ENCODE measurements around the gene TAF3.

The TAF3 gene

DNA sequence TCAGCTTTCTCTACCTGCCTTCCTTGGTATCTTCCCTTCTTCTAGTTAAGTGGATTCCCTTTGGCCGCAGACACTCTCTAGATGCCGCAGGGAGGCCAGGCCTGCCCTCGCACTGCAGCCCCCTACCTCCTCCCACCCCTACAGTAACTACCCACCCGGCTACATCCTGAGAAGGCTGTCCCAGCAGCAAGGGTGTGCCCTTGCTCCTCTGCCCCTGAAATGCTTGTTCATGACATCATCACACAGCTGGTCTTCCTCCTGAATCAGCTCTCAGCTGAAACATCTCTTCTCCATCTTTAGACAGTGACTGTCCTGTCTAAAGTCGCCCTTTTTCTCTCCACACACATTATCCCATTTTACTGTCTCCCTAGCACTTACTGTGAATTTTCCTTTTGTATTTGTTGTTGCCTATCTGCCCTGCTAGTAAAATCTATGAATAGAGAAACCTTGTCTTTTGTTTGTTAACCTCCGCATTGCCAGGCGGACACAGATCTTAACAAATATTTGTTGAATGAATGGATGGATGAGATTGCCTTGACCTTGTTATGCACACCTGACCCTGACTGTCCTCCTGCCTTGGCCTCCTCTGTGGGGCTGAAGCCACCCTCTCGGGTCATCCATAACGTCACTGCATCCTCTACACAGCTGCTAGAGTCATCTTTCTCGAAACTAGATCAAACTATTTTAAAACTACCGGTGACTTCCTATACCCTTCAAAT, 127.3 kb downstream of the TAF3 start (continued):
- TF ChIP-seq EGR2 (tag by site-specific recombination; IDR thresholded peaks at IDR 0.05; ENCODE audit: low read depth) (peak; percentile 24; the same call in 1 of the 2 replicates), ZFHX2 (tag by site-specific recombination; conservative IDR thresholded peaks at IDR 0.05) (0 out of 2 replicates have a peak, but pooled peaks have one; percentile 28), ZNF324 (tag by site-specific recombination; IDR thresholded peaks at IDR 0.05) (no peak)
- TF ChIP-seq, protein P1, sequence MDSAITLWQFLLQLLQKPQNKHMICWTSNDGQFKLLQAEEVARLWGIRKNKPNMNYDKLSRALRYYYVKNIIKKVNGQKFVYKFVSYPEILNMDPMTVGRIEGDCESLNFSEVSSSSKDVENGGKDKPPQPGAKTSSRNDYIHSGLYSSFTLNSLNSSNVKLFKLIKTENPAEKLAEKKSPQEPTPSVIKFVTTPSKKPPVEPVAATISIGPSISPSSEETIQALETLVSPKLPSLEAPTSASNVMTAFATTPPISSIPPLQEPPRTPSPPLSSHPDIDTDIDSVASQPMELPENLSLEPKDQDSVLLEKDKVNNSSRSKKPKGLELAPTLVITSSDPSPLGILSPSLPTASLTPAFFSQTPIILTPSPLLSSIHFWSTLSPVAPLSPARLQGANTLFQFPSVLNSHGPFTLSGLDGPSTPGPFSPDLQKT (IDR thresholded peaks at IDR 0.05; ENCODE audit: borderline replicate concordance, low read depth, low read length), result no peak
- TF ChIP-seq, protein P2, sequence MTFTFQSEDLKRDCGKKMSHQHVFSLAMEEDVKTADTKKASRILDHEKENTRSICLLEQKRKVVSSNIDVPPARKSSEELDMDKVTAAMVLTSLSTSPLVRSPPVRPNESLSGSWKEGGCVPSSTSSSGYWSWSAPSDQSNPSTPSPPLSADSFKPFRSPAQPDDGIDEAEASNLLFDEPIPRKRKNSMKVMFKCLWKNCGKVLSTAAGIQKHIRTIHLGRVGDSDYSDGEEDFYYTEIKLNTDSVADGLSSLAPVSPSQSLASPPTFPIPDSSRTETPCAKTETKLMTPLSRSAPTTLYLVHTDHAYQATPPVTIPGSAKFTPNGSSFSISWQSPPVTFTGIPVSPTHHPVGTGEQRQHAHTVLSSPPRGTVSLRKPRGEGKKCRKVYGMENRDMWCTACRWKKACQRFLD (tag by site-specific recombination; IDR thresholded peaks at IDR 0.05), result no peak

DNA sequence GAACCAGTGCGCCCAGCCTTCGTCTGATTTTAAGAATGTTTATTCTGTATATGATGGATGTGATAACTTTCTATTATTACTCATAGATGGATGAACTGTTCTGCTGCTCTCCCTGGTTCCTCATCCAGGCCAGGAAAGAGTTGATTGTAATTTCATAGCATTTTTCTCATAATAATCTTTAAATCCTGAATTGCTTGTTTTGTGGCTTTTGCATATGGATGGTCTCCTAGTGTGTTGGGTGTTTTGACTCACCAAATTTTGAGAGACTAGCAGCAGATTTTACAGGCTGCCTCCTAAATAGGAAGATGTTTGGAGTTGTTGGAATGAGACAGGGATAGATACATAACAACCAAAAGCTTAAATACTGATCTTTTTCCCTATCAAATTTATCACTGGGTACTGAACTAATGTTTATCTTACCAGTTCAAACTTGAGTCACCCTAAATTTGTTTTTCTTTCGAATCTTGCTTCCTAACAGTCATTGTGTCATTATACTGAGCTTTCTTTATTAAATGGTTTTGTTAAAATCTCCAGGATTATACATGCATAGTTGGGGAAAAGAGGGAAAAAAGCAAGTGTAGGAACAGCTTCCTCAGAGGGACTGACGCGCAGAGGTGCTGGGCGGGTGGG, 130.2 kb downstream of the TAF3 start:
- no peaks in the 10 kb centered on the region for H3K36me3 ChIP-seq (ENCODE audit: control insufficient read depth in 2 of 2, insufficient read depth in 1 of 2, low read length in 2 of 2)
- H3K9me3 ChIP-seq (ENCODE audit: control insufficient read depth, insufficient read depth, low read depth, low read length), result no peaks in the 10 kb centered on the region
- H3K27ac ChIP-seq (ENCODE audit: extremely low read depth, low read depth, low read length), result no peak overlapping the region
- ChIA-PET POLR2A (interaction anchor here (0.5 kb wide), 1 partner anchor 79 kb away, joined by 5 read pairs; no protein-coding TSS in a partner anchor), CTCF (interaction anchor here (0.6 kb wide), 4 partner anchors 73 to 932 kb away, joined by 3 to 4 read pairs (median 4); no protein-coding TSS in a partner anchor)
- peaks cover 4% of the 10 kb centered on the region for H3K4me1 ChIP-seq (ENCODE audit: control insufficient read depth, insufficient read depth, low read length)
- no peak overlapping the region for H3K4me3 ChIP-seq (ENCODE audit: low read depth, low read length)
- TF ChIP-seq ZNF670 (tag by site-specific recombination; IDR thresholded peaks at IDR 0.05; ENCODE audit: low read depth) (no peak), ZNF629 (tag by site-specific recombination; IDR thresholded peaks at IDR 0.05) (no peak), SCRT2 (tag by site-specific recombination; IDR thresholded peaks at IDR 0.05) (no peak), ZNF239 (tag by site-specific recombination; IDR thresholded peaks at IDR 0.05) (no peak), PATZ1 (tag by site-specific recombination; IDR thresholded peaks at IDR 0.05) (no peak), ZNF2 (tag by site-specific recombination; IDR thresholded peaks at IDR 0.05) (no peak)
- TF ChIP-seq, protein P3, sequence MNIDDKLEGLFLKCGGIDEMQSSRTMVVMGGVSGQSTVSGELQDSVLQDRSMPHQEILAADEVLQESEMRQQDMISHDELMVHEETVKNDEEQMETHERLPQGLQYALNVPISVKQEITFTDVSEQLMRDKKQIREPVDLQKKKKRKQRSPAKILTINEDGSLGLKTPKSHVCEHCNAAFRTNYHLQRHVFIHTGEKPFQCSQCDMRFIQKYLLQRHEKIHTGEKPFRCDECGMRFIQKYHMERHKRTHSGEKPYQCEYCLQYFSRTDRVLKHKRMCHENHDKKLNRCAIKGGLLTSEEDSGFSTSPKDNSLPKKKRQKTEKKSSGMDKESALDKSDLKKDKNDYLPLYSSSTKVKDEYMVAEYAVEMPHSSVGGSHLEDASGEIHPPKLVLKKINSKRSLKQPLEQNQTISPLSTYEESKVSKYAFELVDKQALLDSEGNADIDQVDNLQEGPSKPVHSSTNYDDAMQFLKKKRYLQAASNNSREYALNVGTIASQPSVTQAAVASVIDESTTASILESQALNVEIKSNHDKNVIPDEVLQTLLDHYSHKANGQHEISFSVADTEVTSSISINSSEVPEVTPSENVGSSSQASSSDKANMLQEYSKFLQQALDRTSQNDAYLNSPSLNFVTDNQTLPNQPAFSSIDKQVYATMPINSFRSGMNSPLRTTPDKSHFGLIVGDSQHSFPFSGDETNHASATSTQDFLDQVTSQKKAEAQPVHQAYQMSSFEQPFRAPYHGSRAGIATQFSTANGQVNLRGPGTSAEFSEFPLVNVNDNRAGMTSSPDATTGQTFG (tag by site-specific recombination; IDR thresholded peaks at IDR 0.05; ENCODE audit: borderline replicate concordance), result no peak

- TF ChIP-seq ZIC2 (tag by site-specific recombination; IDR thresholded peaks at IDR 0.05) (no peak), TRIM28 (IDR thresholded peaks at IDR 0.05; ENCODE audit: borderline replicate concordance, low read length) (peak; percentile 24; the same call in 1 of the 2 replicates), SETDB1 (IDR thresholded peaks at IDR 0.05; ENCODE audit: insufficient read length, low read length) (peak; percentile 36)
- no peak overlapping the region for H3K4me3 ChIP-seq (ENCODE audit: low read depth, low read length)
- H3K36me3 ChIP-seq (ENCODE audit: control insufficient read depth in 2 of 2, insufficient read depth in 1 of 2, low read length in 2 of 2), result no peaks in the 10 kb centered on the region
- ChIA-PET CTCF (interaction anchor here (0.6 kb wide), 1 partner anchor 1520 kb away, joined by 3 read pairs; no protein-coding TSS in a partner anchor), POLR2A (interaction anchor here (0.5 kb wide), 1 partner anchor 215 kb away, joined by 8 read pairs; no protein-coding TSS in a partner anchor)
- H3K4me1 ChIP-seq (ENCODE audit: control insufficient read depth, insufficient read depth, low read length), result no peaks in the 10 kb centered on the region; the same call in 1 of the 2 replicates
- no peaks in the 10 kb centered on the region for H3K9me3 ChIP-seq (ENCODE audit: control insufficient read depth, insufficient read depth, low read depth, low read length)
- no peak overlapping the region for H3K27ac ChIP-seq (ENCODE audit: extremely low read depth, low read depth, low read length)
Observed at GRCh38 chr10:7950981-7951847, 132.9 kb downstream of the TAF3 start.

Measured in HEK293 (cell line).